Thyroid gland (tissue), 4 donors: ENCODE results near the gene OR51I1.

Experiments used
- CTCF ChIP-seq, 6 experiments: fragments of 200-600 bp in 3 of 6; fragments of 450-650 bp in 3 of 6; sonication (generic) in 3 of 6; IDR thresholded peaks; one replicate each; pipeline ENCODE4 v1.5.1; 2016 to 2019; ENCODE audit warnings: antibody characterized with exemption in 6 of 6, mild to moderate bottlenecking in 2 of 6, inconsistent platforms in 1 of 6, moderate library complexity in 1 of 6
- POLR2A ChIP-seq, 2 donors: fragments of 450-650 bp; IDR thresholded peaks; one replicate each; pipeline ENCODE4 v1.6.1; 2017; ENCODE audit warnings: antibody characterized with exemption in 2 of 2, mild to moderate bottlenecking in 2 of 2, moderate library complexity in 1 of 2

DNA sequence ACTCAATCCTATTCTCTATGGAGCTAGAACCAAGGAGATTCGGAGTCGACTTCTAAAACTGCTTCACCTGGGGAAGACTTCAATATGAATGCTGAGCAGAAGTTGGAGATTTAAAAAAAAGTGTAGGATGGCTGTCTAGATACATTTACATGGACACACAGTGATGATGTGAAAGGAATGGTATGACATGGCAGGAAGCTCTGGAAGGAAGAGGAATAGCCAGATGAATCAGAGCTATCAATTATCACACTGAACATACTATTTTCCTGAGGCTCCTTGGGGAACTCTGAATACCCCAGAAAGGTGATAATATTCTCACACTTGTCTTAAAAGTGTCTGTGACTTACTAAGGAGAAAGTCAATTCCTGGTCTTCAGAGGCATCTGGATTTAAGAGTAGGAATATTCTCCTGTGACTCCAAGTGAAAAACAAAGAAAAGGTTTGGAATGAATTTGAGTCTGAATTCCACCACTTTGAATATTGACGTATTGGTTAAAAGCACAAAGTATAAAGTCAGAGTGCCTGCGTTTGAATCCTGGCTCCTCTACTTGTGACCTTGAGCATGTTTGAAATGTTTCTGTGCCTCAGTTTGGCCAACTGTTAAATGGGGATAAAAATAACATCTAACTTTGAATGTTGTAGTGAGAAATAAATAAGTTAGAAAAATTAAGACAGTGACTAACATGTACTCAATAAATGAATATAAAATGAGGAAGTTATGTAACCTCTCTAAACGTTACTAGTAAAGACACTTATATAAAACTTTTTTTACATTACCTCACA is 48.5 kb upstream of the OR51I1 start:
- TF ChIP-seq CTCF (IDR thresholded peaks at IDR 0.05) (no peak), POLR2A (IDR thresholded peaks at IDR 0.05) (no peak)
